HEK293 (cell line): ENCODE data around the gene TTC39C.

Experiments
- GLIS2 ChIP-seq: fragments of 450-650 bp; formaldehyde crosslinking; IDR thresholded peaks from 2 replicates; pipeline ENCODE4 v1.5.1; 2016; ENCODE audit warnings: missing biosample characterization, missing genetic modification characterization
- YY1 ChIP-seq: fragments of 450-650 bp; formaldehyde crosslinking; IDR thresholded peaks from 2 replicates; pipeline ENCODE4 v1.5.1; 2018; ENCODE audit warnings: missing biosample characterization, missing genetic modification characterization
- ZBTB7A ChIP-seq: fragments of 450-650 bp; formaldehyde crosslinking; IDR thresholded peaks from 2 replicates; pipeline ENCODE4 v1.5.1; 2016; ENCODE audit warnings: low read depth, missing biosample characterization, missing genetic modification characterization
- ZFP3 ChIP-seq: fragments of 450-650 bp; formaldehyde crosslinking; IDR thresholded peaks from 2 replicates; pipeline ENCODE4 v1.5.1; 2016; ENCODE audit warnings: low read depth, missing biosample characterization, missing genetic modification characterization
- ZFP41 ChIP-seq: fragments of 450-650 bp; formaldehyde crosslinking; IDR thresholded peaks from 2 replicates; pipeline ENCODE4 v1.5.1; 2016; ENCODE audit warnings: missing biosample characterization, missing genetic modification characterization, borderline replicate concordance
- ZNF19 ChIP-seq: fragments of 450-650 bp; formaldehyde crosslinking; IDR thresholded peaks from 2 replicates; pipeline ENCODE4; 2016; ENCODE audit warnings: missing biosample characterization, missing genetic modification characterization, low read depth
- ZNF433 ChIP-seq: fragments of 450-650 bp; formaldehyde crosslinking; IDR thresholded peaks from 2 replicates; pipeline ENCODE4 v1.5.1; 2016; ENCODE audit warnings: missing biosample characterization, missing genetic modification characterization, low read depth
- ZNF658 ChIP-seq: fragments of 450-650 bp; formaldehyde crosslinking; IDR thresholded peaks from 2 replicates; pipeline ENCODE4; 2016; ENCODE audit warnings: missing biosample characterization, missing genetic modification characterization
- TF ChIP-seq, protein P1 (sequence below): fragments of 450-650 bp; formaldehyde crosslinking; IDR thresholded peaks from 2 replicates; pipeline ENCODE4 v1.5.1; 2016; ENCODE audit warnings: missing biosample characterization, missing genetic modification characterization
- TF ChIP-seq, protein P2 (sequence below): fragments of 450-650 bp; formaldehyde crosslinking; IDR thresholded peaks from 2 replicates; pipeline ENCODE4 v1.5.1; 2016; ENCODE audit warnings: missing biosample characterization, missing genetic modification characterization
- TF ChIP-seq, protein P3 (sequence below): fragments of 450-650 bp; formaldehyde crosslinking; IDR thresholded peaks from 2 replicates; pipeline ENCODE4 v1.5.1; 2017; ENCODE audit warnings: missing biosample characterization, missing genetic modification characterization

DNA sequence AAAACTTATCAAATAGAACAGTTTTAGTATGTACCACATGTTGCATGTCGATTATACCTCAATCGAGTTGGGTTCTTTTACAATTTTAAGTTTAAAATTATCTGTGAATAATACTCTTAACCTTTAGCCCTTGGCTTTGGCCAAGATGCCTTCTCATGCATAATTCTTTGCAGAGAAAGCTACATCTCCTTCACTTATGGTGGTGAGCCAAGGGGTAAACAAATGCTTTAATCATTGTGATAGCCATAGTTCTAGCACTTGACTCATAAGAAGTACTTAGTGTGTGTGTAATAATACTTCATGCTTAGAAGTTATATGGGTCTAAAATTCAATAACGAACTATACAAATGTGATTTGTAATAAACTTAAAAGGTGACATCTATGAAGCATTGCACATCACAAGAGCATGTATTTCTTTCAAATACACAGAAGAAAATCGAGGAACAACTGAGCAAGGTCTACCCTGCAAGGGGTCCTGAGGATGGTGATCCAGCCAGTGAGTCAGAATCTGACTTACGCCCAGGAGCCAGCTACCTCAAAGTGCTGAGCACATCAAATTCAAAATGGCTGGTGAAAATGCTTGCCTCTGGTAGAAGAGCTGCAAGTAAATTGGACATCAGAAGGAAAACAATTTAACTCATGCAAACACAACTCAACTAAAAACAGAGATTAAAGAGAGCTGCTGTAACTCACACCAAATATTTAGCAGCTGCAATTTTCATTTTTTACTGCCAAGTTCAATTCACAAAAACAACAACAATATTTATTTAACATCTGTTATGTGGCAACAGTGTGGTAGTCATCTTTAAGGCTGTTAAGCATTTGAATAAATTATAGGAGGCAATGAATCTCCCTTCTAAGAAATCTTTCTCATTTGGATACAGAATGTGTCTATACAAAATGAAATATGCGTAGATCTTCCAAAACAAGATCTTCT, 23.8 kb upstream of the TTC39C start:
- TF ChIP-seq ZNF433 (tag by site-specific recombination): no peak
- TF ChIP-seq, protein P1, sequence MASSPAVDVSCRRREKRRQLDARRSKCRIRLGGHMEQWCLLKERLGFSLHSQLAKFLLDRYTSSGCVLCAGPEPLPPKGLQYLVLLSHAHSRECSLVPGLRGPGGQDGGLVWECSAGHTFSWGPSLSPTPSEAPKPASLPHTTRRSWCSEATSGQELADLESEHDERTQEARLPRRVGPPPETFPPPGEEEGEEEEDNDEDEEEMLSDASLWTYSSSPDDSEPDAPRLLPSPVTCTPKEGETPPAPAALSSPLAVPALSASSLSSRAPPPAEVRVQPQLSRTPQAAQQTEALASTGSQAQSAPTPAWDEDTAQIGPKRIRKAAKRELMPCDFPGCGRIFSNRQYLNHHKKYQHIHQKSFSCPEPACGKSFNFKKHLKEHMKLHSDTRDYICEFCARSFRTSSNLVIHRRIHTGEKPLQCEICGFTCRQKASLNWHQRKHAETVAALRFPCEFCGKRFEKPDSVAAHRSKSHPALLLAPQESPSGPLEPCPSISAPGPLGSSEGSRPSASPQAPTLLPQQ (tag by site-specific recombination): no peak
- TF ChIP-seq, protein P2, sequence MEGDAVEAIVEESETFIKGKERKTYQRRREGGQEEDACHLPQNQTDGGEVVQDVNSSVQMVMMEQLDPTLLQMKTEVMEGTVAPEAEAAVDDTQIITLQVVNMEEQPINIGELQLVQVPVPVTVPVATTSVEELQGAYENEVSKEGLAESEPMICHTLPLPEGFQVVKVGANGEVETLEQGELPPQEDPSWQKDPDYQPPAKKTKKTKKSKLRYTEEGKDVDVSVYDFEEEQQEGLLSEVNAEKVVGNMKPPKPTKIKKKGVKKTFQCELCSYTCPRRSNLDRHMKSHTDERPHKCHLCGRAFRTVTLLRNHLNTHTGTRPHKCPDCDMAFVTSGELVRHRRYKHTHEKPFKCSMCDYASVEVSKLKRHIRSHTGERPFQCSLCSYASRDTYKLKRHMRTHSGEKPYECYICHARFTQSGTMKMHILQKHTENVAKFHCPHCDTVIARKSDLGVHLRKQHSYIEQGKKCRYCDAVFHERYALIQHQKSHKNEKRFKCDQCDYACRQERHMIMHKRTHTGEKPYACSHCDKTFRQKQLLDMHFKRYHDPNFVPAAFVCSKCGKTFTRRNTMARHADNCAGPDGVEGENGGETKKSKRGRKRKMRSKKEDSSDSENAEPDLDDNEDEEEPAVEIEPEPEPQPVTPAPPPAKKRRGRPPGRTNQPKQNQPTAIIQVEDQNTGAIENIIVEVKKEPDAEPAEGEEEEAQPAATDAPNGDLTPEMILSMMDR: no peak
- TF ChIP-seq YY1: no peak
- TF ChIP-seq ZNF658: no peak
- TF ChIP-seq ZFP3: no peak
- no peak for TF ChIP-seq ZFP41
- no peak for TF ChIP-seq GLIS2 (tag by site-specific recombination)
- TF ChIP-seq, protein P3, sequence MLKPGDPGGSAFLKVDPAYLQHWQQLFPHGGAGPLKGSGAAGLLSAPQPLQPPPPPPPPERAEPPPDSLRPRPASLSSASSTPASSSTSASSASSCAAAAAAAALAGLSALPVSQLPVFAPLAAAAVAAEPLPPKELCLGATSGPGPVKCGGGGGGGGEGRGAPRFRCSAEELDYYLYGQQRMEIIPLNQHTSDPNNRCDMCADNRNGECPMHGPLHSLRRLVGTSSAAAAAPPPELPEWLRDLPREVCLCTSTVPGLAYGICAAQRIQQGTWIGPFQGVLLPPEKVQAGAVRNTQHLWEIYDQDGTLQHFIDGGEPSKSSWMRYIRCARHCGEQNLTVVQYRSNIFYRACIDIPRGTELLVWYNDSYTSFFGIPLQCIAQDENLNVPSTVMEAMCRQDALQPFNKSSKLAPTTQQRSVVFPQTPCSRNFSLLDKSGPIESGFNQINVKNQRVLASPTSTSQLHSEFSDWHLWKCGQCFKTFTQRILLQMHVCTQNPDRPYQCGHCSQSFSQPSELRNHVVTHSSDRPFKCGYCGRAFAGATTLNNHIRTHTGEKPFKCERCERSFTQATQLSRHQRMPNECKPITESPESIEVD (tag by site-specific recombination): no peak
- no peak for TF ChIP-seq ZNF19
- no peak for TF ChIP-seq ZBTB7A (tag by site-specific recombination)
